IMR-90 (cell line): ENCODE results near the gene ARFGEF3. TPM values are rescaled to one million over a fixed set of nuclear protein-coding genes. Genes with fewer than 3 reads are reported as not detected.

Source experiments
- ATAC-seq: fragments of 200-7000 bp; cut with Tn5 transposase; 2 replicates; pipeline ENCODE4 v1.9.1; 2020; ENCODE audit warnings: low read depth, mild to moderate bottlenecking, moderate library complexity
- BruUV-seq: library from RNA; stranded (reverse); fragments of 400-500 nt; replicated peaks from 2 replicates; lab custom pipeline; 2021; lab: Mats Ljungman, UMichigan
- CTCF ChIA-PET: fragments of 300-600 bp; formaldehyde crosslinking; extraction: SDS; loops from one replicate; lab custom pipeline; 2021; ENCODE audit warnings: antibody characterized with exemption; lab: Yijun Ruan, JAX
- POLR2A ChIA-PET: fragments of 300-600 bp; sonication (Branson Sonifier 250); formaldehyde crosslinking; loops from one replicate; lab custom pipeline; 2022; ENCODE audit warnings: antibody characterized with exemption; ENCODE audit not compliant: unreplicated experiment; lab: Charles Lee
- DNase-seq: peaks from one replicate; pipeline ENCODE4 v3.0.0; 2013
- H2AFZ ChIP-seq: replicated peaks from 2 replicates; pipeline ENCODE3; 2013; ENCODE audit warnings: low read length, mild to moderate bottlenecking; ENCODE audit not compliant: poor library complexity
- H2AK5ac ChIP-seq: 2 replicates; pipeline ENCODE4 v1.6.1; 2013; ENCODE audit warnings: low read depth, low read length, inconsistent platforms
- H2AK9ac ChIP-seq: replicated peaks from 2 replicates; pipeline ENCODE3; 2013; ENCODE audit warnings: mild to moderate bottlenecking, low read depth, low read length, moderate library complexity; ENCODE audit not compliant: poor library complexity
- H2BK120ac ChIP-seq: 2 replicates; pipeline ENCODE4 v1.6.1; 2013; ENCODE audit warnings: low read depth, low read length, inconsistent platforms
- H2BK15ac ChIP-seq: 3 replicates; pipeline ENCODE4 v1.6.1; 2013; ENCODE audit warnings: low read depth, low read length, inconsistent platforms
- H2BK20ac ChIP-seq: 2 replicates; pipeline ENCODE4 v1.6.1; 2013; ENCODE audit warnings: low read depth, mild to moderate bottlenecking, inconsistent platforms, low read length, moderate library complexity
- H2BK5ac ChIP-seq: 2 replicates; pipeline ENCODE4 v1.6.1; 2013; ENCODE audit warnings: mild to moderate bottlenecking, low read depth, low read length, inconsistent platforms; ENCODE audit not compliant: poor library complexity, severe bottlenecking
- H3K14ac ChIP-seq: replicated peaks from 2 replicates; pipeline ENCODE4 v1.6.1; 2013; ENCODE audit warnings: low read depth, low read length, inconsistent platforms
- H3K18ac ChIP-seq: 2 replicates; pipeline ENCODE4 v1.6.1; 2013; ENCODE audit warnings: low read depth, low read length, control low read depth
- H3K23ac ChIP-seq: 2 replicates; pipeline ENCODE4 v1.6.1; 2013; ENCODE audit warnings: low read depth, low read length, inconsistent platforms
- H3K27ac ChIP-seq: 2 replicates; pipeline ENCODE4 v1.5.1; 2013; ENCODE audit warnings: mild to moderate bottlenecking, control low read depth, low read length; ENCODE audit not compliant: insufficient read depth
- H3K27me3 ChIP-seq: 2 replicates; pipeline ENCODE4 v1.6.1; 2013; ENCODE audit warnings: low read length; ENCODE audit not compliant: control insufficient read depth, insufficient read depth
- H3K36me3 ChIP-seq: 2 replicates; pipeline ENCODE4 v1.6.1; 2013; ENCODE audit warnings: low read length, mixed read lengths; ENCODE audit not compliant: control insufficient read depth, insufficient read depth
- H3K4ac ChIP-seq: 2 replicates; pipeline ENCODE4 v1.6.1; 2013; ENCODE audit warnings: low read depth, low read length, inconsistent platforms
- H3K4me1 ChIP-seq: 2 replicates; pipeline ENCODE4 v1.6.1; 2013; ENCODE audit warnings: low read length, mixed read lengths; ENCODE audit not compliant: control insufficient read depth, insufficient read depth
- H3K4me2 ChIP-seq: 2 replicates; pipeline ENCODE4 v1.6.1; 2013; ENCODE audit warnings: low read depth, mild to moderate bottlenecking, control low read depth, low read length, moderate library complexity
- H3K4me3 ChIP-seq: 2 replicates; pipeline ENCODE4 v1.5.1; 2013; ENCODE audit warnings: low read depth, mild to moderate bottlenecking, control low read depth, low read length, moderate library complexity; ENCODE audit not compliant: insufficient read depth
- H3K56ac ChIP-seq: 2 replicates; pipeline ENCODE4 v1.6.1; 2013; ENCODE audit warnings: low read length, inconsistent platforms; ENCODE audit not compliant: insufficient read depth; ENCODE audit errors: extremely low read depth
- H3K79me1 ChIP-seq, 2 experiments: 2 replicates each; pipeline ENCODE4 v1.6.1; 2013; ENCODE audit warnings: low read length in 2 of 2, inconsistent platforms in 1 of 2, low read depth in 1 of 2
- H3K9ac ChIP-seq: 2 replicates; pipeline ENCODE4 v1.6.1; 2013; ENCODE audit warnings: low read depth, low read length, control low read depth
- H3K9me1 ChIP-seq: 2 replicates; pipeline ENCODE4 v1.6.1; 2013; ENCODE audit warnings: low read length, inconsistent platforms; ENCODE audit not compliant: insufficient read depth
- H3K9me3 ChIP-seq: 2 replicates; pipeline ENCODE4 v1.6.1; 2013; ENCODE audit warnings: low read length; ENCODE audit not compliant: control insufficient read depth, insufficient read depth
- H4K20me1 ChIP-seq: 2 replicates; pipeline ENCODE4 v1.6.1; 2013; ENCODE audit warnings: low read length, inconsistent platforms; ENCODE audit not compliant: insufficient read depth
- H4K5ac ChIP-seq: 2 replicates; pipeline ENCODE4 v1.6.1; 2013; ENCODE audit warnings: mild to moderate bottlenecking, low read depth, low read length, control low read depth
- H4K8ac ChIP-seq, 2 experiments: 2 replicates each; pipeline ENCODE4 v1.6.1; 2013; ENCODE audit warnings: low read depth in 2 of 2, low read length in 2 of 2, control low read depth in 1 of 2, inconsistent platforms in 1 of 2
- H4K91ac ChIP-seq: 2 replicates; pipeline ENCODE4 v1.6.1; 2013; ENCODE audit warnings: low read depth, low read length, inconsistent platforms; ENCODE audit not compliant: insufficient read depth
- BHLHE40 ChIP-seq: fragments of 150-350 bp; IDR thresholded peaks from 2 replicates; pipeline ENCODE4 v1.6.1; 2016; ENCODE audit warnings: mild to moderate bottlenecking, low read depth, low read length
- CEBPB ChIP-seq: IDR thresholded peaks from 2 replicates; pipeline ENCODE4 v1.6.1; 2012; ENCODE audit warnings: low read depth, low read length, improper control_type of control experiment
- CHD1 ChIP-seq: IDR thresholded peaks from 2 replicates; pipeline ENCODE4 v1.6.1; 2012; ENCODE audit warnings: low read depth, low read length, improper control_type of control experiment
- ELK1 ChIP-seq: fragments of 150-350 bp; IDR thresholded peaks from 2 replicates; pipeline ENCODE4 v1.6.1; 2016; ENCODE audit warnings: low read depth, mild to moderate bottlenecking, low read length, moderate library complexity, borderline replicate concordance
- FOS ChIP-seq: fragments of 150-350 bp; IDR thresholded peaks from 2 replicates; pipeline ENCODE4 v1.6.1; 2016; ENCODE audit warnings: low read depth, low read length
- MAFK ChIP-seq: IDR thresholded peaks from 2 replicates; pipeline ENCODE4 v1.6.1; 2012; ENCODE audit warnings: low read depth, low read length, improper control_type of control experiment
- MAZ ChIP-seq: IDR thresholded peaks from 2 replicates; pipeline ENCODE4 v1.6.1; 2012; ENCODE audit warnings: low read depth, mild to moderate bottlenecking, low read length, improper control_type of control experiment, moderate library complexity, borderline replicate concordance
- RAD21 ChIP-seq: IDR thresholded peaks from 2 replicates; pipeline ENCODE4 v1.6.1; 2012; ENCODE audit warnings: low read length, improper control_type of control experiment
- RFX5 ChIP-seq: IDR thresholded peaks from 2 replicates; pipeline ENCODE4 v1.8.0; 2012; ENCODE audit warnings: low read depth, mild to moderate bottlenecking, low read length, moderate library complexity
- SMC3 ChIP-seq: fragments of 150-350 bp; IDR thresholded peaks from 2 replicates; pipeline ENCODE4 v1.6.1; 2016; ENCODE audit warnings: low read depth, mild to moderate bottlenecking, antibody characterized with exemption, low read length, moderate library complexity
- WGBS, 2 experiments: methylation state at CpG; one replicate each; pipeline versions ENCODE4 v1.1.5 to v1.1.7; 2013; ENCODE audit warnings: missing lambda C conversion rate in 2 of 2; ENCODE audit not compliant: insufficient read length in 1 of 2; ENCODE audit errors: extremely low coverage in 2 of 2; 5-methylcytosine and 5-hydroxymethylcytosine counted together
- dilution Hi-C: fragments of 300-500 bp; cut with HindIII; formaldehyde crosslinking; loops from one replicate; pipeline ENCODE4 v1.14.3; 2018; ENCODE audit warnings: low sequenced_read_pairs; ENCODE audit not compliant: unreplicated experiment
- in situ Hi-C: fragments of 300-500 bp; cut with MboI; formaldehyde crosslinking; loops from 3 replicates; pipeline ENCODE4 v1.14.3; 2019; ENCODE audit warnings: low sequenced_read_pairs, inconsistent platforms, mixed read lengths
- intact Hi-C: fragments of 100-400 bp; cut with micrococcal nuclease; formaldehyde crosslinking; loops from 2 replicates; pipeline ENCODE4 v1.10.0; 2022
- polyA plus RNA-seq, 3 experiments: library from polyadenylated mRNA; depleted of rRNA; stranded (reverse); fragments of >200 nt; gene quantifications; 2 replicates each; pipeline ENCODE4 v1.2.3, GENCODE V29; 2012; ENCODE audit warnings: low replicate concordance in 1 of 3
- total RNA-seq: library from RNA; depleted of rRNA; stranded (reverse); fragments of >200 nt; gene quantifications from 2 replicates; pipeline ENCODE4 v1.2.3, GENCODE V29; 2012
- TF ChIP-seq, protein P1 (sequence below): fragments of 150-350 bp; IDR thresholded peaks from 2 replicates; pipeline ENCODE4 v1.6.1; 2017; ENCODE audit warnings: mild to moderate bottlenecking, antibody characterized with exemption, low read length, low read depth

ARFGEF3 gene
- total and polyA plus RNA-seq, 2 of the 4 experiments (the other 2 are of a cell fraction): under 0.01 to 0.02 TPM

DNA sequence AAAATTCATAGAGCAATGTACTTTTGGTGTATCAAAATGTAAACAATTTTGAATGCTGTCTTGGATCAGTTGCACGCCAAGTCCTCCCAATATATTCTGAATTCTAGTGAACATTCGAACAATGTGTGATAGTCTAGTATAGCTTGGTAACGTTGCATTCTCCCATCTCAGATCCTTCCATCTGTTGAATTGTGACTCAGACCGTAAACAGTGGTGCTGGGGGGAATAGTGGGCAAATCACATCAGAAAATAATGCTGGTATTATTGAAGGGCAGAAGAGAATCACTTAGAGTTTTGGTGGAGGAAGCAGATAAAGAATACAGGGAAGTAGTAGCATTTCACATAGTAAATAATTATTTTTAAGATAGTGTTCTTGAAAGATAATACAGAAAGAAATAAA is 102.2 kb downstream of the ARFGEF3 start:
- DNase-seq (no peak), ATAC-seq (no peak)
- in situ Hi-C loops (no loop called here), intact Hi-C loops (no loop called here), dilution Hi-C loops (no loop called here)
- no peak overlapping the region for H2AFZ ChIP-seq
- H2BK20ac ChIP-seq: no peak overlapping the region
- no peaks in the 10 kb centered on the region for H3K9me3 ChIP-seq
- POLR2A ChIA-PET: no interaction called here
- H2AK9ac ChIP-seq: no peak overlapping the region
- H3K4ac ChIP-seq: no peak overlapping the region
- H3K9ac ChIP-seq: no peak overlapping the region
- no peak overlapping the region for H4K8ac ChIP-seq
- no peak overlapping the region for H4K91ac ChIP-seq
- TF ChIP-seq MAZ (no peak), BHLHE40 (no peak), RFX5 (no peak), CHD1 (no peak), CEBPB (no peak), FOS (no peak), RAD21 (no peak), ELK1 (no peak), MAFK (no peak), SMC3 (no peak)
- TF ChIP-seq, protein P1, sequence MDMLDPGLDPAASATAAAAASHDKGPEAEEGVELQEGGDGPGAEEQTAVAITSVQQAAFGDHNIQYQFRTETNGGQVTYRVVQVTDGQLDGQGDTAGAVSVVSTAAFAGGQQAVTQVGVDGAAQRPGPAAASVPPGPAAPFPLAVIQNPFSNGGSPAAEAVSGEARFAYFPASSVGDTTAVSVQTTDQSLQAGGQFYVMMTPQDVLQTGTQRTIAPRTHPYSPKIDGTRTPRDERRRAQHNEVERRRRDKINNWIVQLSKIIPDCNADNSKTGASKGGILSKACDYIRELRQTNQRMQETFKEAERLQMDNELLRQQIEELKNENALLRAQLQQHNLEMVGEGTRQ: no peak
- no peak overlapping the region for H3K4me3 ChIP-seq
- H3K27me3 ChIP-seq: peaks cover 22% of the 10 kb centered on the region
- WGBS, 2 experiments: no CpG with 5 or more reads among the region's 4 CpGs
- H4K20me1 ChIP-seq: no peaks in the 10 kb centered on the region
- H3K79me1 ChIP-seq: no peaks in the 10 kb centered on the region
- no peak overlapping the region for H4K5ac ChIP-seq
- no peak overlapping the region for H2BK120ac ChIP-seq
- no peak overlapping the region for H2AK5ac ChIP-seq
- no peaks in the 10 kb centered on the region for H3K36me3 ChIP-seq
- no peak overlapping the region for H3K56ac ChIP-seq
- H3K14ac ChIP-seq: no peak overlapping the region
- H3K23ac ChIP-seq: no peak overlapping the region
- no peaks in the 10 kb centered on the region for H3K4me1 ChIP-seq
- no TSS peak for BruUV-seq
- no peak overlapping the region for H3K27ac ChIP-seq
- H3K18ac ChIP-seq: no peak overlapping the region
- no peak overlapping the region for H3K4me2 ChIP-seq
- H2BK15ac ChIP-seq: no peak overlapping the region
- no peaks in the 10 kb centered on the region for H3K9me1 ChIP-seq
- CTCF ChIA-PET: no interaction called here
- no peak overlapping the region for H2BK5ac ChIP-seq
